ENCODE measurements around the gene BTD.
A peak's percentile ranks its signal among the peaks of the same experiment; 100 is the strongest.
"Not testable (repeated sequence)": the region's sequence is repeated elsewhere in the genome, so short reads cannot be mapped to it uniquely, and the experiment has no call there.

BTD gene

DNA sequence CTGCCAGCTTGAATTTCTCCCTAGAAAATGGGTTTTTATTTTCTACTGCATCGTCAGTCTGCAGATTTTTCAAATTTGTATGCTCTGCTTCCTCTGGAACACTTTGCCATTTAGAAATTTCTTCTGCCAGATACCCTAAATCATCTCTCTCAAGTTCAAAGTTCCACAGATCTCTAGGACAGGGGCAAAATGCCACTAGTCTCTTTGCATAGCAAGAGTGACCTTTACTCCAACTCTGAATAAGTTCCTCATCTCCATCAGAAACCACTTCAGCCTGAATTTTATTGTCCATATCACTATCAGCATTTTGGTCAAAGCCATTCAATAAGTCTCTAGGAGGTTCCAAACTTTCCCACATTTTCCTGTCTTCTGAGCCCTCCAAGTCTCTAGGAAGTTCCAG, 3.0 kb downstream of the BTD start:
- not testable (repeated sequence) for FAIRE-seq

DNA sequence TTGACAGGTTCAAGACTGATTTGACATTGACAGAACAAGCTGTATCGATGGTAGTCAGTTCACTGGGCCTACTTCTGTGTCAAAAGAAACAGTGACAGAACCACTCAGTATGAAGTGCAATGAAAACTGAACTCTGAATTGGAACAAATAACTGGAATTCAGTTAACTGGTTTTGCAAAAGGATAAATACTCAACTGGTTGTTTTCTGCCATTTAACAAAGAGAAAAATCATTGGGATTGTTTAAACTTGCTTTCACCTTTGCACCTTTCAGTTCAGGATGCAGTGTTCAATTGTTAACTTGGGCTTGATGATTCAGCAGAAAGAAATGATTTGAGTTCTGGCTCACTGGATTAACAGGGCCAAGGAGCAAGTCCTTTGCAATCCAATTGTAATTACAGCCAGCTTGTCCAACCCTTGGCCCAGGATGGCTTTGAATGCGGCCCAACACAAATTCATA, 4.9 kb downstream of the BTD start:
- no peak for FAIRE-seq

DNA sequence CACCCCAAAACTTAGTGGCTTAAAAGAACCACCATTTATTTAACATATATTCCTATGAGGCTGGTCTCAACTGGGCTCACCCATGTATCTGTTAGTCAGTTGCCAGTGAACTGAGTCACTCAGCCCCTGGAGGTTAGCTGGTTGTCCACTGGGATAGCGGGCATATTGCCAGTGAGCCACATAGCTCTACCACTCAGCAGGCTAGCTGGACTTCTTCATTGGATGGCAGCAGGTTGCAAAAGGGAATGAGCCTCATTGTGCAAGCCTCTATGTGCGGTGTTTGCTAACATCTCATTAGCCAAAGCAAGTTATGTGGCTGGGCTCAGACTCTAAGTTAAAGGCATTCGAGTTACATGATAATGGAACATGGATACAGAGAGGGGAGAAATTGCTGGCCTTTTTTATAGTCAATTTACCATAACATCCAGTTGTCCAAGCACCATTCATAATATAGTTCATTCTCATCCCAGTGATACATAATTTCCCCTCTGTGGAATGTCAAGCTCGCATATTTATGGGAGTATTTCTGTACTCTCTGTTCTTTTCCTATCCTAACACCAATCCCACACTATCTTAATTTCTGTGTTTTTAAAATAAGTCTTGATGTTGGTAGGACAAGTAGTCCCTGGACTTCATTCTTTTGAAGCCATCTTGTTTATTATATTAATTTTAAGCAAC, 8.7 kb downstream of the BTD start:
- FAIRE-seq: no peak

DNA sequence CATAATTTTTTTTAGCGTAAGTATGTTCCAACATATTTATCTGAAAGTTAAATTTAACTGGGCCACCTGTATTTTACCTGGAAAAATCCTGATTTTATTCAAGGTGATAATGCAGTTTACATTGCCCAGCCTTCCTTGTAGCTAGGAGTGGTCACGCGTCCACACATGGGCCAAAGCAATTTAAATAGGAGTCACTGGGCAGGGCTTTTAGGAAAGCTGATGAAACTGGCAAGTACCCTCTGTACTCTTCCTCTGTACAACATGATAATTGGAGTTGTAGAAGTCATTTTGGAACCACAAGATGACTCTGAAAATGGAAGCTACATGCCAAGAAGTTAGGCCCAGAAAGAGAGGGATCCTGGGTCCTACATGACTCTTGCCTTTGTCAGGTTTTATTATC, 9.5 kb downstream of the BTD start:
- FAIRE-seq: no peak

DNA sequence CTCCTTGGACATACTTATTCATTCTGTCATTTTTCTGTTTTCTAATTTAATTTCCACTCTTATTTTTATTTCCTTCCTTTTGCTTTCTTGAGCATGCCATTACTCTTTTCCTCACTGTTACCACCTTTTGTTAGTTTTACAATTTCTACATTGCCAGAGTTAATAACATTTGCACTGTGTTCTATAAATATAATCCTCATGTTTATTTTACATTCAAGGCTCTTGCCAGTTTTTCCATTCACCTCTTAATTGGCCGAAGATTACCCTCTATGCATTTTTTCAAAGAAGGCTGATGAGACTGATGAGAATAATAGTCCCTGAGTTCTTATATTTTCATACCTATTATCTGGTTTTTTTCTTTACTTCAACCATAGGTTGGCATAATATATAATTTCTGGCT, 10.5 kb downstream of the BTD start:
- peak; percentile 96 for FAIRE-seq

DNA sequence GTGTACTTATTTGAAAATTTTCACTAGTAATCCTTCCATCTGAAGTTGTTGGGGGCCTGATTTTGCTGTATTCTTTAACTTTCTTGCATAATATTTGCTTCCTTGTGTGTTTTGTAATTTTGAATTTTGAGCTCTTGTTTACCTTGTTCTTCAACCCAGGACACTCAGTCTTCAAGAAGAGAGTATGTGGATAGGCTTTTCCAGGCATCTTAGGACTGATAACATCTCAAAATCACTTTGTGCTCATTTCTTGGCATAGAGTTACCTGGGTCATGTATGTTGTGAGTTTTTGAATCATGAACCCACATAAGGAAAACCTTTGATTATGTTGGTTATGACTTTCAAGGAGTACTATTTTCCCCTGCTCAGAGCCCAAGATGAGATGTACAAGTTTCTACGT, 13.4 kb downstream of the BTD start:
- no peak for FAIRE-seq

DNA sequence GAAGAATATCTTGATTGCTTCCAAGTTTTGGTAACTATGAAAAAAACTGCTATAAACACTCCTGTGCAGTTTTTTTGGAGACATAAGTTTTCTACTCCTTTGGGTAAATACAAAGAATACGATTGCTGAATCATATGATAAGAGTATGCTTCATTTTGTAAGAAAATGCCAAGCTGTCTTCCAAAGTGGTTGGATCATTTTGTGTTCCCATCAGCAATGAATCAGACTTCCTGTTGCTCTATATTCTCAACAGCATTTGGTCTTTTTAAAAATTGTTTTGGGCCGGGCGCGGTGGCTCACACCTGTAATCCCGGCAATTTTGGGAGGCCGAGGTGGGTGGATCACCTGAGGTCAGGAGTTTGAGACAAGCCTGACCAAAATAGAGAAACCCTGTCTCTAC, 14.5 kb downstream of the BTD start:
- FAIRE-seq: no peak

DNA sequence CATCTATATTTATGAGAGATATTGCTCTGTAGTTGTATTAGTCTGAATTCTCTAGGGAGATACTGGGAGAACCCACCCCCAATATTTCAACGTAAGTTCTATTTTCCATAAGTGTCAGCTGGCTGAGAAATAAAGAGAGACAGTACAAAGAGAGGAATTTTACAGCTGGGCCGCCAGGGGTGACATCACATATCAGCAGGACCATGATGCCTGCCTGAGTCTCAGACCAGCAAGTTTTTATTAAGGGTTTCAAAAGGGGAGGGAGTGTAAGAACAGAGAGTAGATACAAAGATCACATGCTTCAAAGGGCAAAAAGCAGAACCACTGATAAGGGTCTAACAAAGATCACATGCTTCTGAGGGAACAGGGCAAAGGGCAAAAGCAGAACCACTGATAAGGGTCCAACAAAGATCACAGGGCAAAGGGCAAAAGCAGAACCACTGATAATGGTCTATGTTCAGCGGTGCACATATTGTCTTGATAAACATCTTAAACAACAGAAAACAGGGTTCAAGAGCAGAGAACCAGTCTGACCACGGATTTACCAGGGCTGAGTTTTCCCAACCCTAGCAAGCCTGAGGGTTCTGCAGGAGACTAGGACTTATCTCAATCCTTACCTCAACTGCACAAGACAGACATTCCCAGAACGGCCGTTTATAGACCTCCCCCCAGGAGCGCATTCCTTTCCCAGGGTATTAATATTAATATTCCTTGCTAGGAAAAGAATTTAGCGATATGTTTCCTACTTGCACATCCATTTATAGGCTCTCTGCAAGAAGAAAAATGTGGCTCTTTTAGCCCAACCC, 18.3 kb downstream of the BTD start:
- not testable (repeated sequence) for FAIRE-seq

DNA sequence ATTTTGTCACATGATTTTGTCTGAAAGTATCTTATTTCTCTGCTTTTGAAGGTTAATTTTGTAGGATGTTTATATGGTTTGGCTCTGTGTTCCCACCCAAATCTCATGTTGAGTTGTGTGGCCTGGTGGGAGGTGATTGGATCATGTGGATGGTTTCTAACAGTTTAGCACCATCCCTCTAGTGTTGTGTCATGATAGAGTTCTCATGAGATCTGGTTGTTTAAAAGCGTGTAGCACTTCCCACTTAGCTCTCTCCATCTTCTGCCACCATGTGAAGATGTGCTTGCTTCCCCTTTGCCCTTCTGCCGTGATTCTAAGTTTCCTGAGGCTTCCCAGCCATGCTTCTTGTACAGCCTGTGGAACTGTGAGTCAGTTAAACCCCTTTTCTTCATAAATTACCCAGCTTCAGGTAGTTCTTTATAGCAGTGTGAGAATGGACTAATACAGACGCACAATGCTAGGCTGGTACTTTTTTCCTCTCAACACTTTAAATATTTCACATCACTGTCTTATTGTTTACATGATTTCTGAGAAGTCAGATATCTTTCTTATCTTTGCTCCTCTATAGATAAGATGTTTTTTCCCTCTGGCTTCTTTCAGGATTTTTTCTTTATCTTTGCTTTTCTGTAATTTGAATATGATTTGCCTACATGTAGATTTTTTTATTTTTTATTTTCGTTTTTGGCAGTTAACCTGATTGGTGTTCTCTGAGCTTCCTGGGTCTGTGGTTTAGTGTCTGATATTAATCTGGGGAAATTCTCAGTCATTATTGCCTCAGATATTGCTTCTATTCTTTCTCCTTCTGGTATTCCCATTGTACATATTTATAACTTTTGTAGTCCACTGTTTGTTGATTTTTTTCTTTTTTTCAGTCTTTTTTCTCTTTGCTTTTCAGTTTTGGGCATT, 22.2 kb downstream of the BTD start:
- FAIRE-seq: no peak

DNA sequence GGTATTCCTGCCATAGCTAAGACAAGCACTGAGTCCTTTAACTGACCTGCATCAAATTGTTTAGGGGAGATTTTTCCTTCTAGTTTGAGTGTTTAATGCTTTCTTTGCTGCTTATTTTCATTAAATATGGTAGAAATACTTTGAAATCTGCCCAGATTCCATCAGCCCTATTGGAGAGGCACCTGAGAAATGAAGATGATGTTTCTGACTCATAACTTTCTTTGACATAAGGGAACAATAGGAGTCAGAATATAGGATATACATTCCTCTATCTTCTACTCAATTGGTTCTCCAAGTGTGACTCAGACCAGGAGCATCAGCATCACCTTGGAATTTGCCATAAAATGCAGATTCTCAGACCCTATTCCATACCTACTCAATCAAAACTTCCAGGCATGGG, 27.4 kb downstream of the BTD start:
- no peak for FAIRE-seq

DNA sequence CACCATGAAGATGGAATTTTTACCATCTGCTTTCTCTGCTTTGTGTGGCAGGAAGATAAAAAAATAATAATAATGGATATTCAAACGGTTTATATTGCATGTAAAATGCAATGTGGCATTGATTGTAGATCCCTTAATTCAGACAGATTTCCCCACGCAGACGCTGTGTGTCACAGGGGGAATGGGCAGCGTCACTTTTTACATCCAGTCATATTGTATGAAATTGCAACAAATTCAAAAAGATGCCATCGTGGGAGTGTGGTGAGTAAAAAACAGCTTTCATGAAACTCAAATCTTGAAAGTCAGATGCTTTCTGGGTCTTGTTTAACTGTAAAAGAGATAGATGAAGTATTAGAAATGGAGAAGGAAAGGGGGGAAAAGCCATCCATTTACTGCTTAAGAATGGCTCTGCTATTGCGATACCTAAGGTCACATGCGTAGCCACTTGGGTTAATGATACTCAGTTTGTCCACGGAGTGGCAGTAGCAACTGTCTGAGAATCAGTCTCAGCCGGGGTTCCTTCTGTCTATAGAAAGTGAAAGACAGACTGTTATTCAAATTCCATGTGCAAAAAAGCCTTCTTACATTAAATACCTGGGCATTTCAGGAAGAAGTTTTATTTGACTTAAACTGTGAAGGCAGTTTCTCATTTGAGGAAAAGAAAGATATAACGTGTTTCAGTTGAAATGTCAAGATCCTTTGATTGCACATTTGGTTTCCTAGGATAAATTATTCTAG, 28.5 kb downstream of the BTD start:
- FAIRE-seq: peak; percentile 83

DNA sequence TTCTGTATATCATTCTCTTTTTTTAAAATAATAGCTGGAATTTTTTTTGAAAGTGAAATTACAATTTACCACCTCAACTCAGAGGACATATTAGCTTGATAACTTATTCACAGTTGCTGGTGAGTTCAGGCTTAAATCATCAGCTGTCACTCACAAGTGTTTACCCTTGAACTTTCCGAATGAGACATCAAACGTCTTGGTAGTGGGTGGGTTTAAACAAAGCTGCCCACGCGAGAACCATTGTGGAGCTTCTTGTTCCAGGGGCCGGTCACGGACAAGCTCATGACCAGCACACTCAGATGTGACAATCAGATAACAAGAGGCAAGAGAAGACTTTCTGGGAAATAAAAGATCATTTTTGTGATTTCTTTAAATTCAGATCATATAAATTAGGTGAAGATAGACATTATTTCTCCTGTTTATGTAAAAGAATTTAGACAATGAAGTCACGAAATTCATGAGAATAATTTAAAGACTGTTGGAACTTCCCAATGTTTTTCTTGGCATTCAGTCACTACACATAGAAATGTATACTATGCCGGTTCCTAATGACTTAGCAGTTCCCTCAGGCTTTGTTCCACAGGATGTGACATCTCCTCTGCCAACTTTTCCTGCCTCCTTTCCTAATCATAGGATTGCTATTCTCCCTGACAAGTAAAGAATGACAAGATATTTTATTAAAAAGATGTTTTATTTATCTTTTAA, 29.3 kb downstream of the BTD start:
- FAIRE-seq: no peak

DNA sequence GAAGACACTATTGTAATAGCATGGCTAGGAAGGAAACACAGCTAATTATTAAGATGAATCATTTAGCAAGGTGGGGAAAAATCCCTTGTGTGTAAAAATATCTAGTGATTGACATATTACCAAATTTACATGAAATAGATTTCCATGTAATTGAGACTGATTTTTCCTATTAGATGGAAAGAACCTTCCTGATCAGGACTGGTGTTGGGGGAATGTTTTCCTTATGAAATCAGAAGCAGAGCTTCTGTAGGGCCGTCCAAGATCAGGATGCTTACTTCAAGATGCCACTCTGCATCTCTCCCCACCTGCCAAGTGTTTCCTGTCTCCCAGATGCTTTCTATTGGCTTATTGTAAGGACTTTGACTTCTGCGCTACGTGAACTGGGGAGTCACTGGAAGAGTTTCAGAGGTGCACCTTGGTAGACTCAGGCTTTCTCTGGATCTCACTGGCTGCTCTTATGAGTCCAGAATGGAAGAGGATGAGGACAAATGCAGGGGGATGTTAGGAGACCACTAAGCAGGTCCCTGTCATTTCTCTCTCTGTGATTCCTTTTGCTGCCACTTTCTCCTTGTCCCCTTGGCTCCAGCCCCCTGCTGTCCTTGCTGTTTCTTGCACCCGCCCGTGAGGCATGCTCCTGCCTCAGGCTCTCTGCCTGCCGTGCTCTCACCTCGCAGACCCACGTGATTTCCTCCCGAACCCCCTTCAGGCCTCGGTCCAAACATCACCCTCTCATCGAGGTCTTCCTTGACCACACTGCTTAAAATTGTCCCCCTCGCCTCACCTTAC, 30.1 kb downstream of the BTD start:
- FAIRE-seq: no peak

DNA sequence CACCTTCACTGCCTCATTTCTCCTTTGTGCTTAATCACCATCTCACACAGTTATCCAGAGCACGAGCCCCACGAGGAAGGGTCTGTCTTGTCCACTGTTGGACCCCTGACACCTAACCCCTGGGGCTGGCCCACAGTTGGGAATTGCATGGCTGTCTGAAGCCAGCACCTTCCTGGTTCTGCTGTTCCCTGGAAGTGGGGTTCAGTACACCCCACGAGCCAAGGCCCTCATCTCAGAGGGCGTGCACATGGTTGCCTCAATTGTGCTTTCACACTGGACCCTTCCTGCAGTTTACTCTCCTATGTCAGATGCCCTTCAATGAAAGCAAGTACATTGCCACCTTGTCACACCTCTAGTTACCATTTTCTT, 30.7 kb downstream of the BTD start:
- no peak for FAIRE-seq

DNA sequence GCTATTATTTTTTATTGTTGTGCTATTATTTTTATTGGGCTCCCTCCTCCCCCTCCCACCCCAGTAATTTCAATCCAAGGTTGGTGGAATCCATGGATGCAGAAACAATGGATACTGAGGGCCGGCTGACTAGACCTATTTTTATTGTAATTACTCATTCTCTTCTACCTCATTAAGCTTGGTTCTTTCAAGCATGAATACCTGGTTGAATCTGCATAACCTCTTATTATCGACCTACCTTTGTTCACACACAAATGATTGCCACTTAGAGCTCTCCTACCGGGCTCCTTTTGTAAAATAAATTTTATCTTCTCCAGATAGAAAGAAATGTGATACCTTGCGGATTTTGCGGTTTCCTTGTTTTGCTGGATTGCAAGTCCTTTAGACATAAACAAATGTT, 31.6 kb downstream of the BTD start:
- FAIRE-seq: peak; percentile 84

DNA sequence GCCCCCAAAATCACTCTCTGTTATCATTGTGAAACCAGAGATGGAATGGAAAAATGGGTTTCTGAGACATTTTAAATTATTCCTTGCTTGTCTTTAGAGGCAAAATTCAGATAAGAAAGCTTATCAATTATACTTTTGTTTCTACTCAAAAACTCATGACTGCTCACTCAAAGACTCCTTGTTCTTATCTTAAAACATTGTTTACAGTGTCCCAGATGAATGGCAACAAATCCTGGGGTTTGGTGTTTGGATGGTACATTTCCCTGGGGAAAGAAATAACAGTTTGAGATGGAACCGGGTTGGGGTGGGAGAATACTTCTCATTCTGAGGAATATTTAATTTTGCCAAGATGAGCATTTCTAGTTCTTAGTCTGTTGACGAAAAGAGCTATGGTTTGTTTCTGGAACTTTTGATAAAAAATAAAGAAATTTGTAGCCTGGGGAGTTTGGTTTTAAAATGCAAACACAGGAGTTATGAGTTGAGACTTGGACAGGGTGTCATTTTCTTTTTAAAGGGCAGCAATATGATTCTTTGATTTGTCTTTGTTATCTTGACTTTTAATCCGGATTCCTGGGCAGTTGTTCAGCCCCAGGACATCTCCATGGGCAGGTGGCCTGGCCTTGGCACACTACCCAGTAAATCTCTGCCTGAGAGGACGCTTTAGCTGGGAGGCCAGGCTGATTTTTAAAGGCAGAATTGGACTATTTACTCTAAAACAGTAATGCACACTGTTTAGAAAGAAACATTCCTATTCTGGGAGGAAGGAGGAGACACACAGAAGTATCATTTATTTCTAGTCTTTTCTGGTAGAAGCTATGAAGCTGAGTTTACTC, 32.4 kb downstream of the BTD start:
- FAIRE-seq: no peak

DNA sequence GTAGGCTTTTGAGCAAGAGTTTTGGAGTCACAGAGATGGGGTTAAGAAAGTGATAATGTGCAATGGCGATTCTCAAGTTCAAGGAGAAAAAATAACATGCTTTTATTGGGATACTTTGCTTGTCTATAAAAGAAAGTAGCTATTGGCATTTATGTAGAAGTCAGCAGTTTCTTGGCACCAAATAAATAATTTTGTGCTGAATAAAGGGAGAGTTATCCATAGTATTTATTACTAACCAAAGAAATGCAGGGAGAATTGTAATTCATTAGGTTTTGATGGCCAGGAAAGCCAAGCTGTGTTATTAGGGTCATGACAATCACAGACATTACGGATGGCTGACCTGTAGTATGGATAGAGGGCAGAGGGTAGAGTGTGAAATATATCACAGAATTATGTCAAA, 33.1 kb downstream of the BTD start:
- FAIRE-seq: no peak

DNA sequence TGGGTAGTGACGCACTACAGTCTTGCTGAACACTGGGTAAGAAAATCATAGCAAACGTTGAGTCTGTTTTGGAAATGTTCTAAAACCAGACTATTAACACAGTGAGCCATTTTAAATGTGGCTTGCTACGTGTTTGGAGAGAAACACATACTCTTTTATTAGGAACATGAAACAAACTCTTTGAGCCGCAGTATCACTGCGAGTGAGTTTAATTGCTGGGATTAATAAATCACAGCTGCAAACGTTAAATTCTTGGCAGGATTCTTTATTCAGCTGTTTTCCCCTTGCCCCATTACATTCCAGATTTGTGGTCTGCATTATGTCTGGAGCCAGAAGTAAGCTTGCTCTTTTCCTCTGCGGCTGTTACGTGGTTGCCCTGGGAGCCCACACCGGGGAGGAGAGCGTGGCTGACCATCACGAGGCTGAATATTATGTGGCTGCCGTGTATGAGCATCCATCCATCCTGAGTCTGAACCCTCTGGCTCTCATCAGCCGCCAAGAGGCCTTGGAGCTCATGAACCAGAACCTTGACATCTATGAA, 33.6 kb downstream of the BTD start:
- no peak for FAIRE-seq

DNA sequence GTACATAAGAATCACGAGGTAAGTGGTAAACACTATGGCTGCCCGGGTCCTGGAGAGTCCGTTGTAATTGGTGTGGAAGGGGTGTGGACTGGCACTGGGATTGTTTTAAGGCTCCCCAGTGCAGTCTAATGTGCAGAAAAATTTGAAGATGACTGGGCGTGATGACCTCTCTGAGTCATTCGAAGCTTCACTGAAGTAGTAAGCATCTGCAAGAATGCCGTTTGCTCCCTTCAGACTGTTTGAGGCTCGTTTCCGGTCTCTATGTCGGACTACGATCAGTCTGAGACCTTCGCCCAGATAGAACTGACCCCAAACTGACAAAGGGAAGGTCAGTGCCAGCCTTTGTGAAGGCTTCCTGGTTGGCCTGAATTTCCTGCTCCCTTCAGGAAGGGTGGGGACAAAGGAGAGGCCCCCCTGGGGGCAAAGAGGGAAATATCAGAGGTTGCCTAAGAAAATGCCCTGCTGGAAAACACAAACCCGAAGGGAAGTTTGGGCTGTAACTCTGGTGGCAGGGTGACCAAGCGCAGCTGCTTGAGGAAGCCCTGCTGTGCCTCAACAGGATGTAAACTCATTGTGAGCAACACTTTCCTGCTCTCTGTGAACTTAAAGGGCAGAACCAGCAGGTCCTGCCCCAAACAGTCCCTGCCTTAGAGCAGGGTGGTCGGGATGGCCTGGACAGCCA, 34.6 kb downstream of the BTD start:
- no peak for FAIRE-seq
